ENCODE data around the gene DCBLD2.

DCBLD2 gene

GRCh38 chr3:98763819-98764418 is 137.6 kb downstream of the DCBLD2 start:
- no peak for DNase-seq

- no peak for DNase-seq
These were observed 138.4 kb downstream of the DCBLD2 start, which contains the start of gene ST3GAL6 for GRCh38 chr3:98763076-98763475. ST3GAL6 (plus strand) TSS chr3:98763340; CDS start chr3:98768441, 5,101 bp downstream.

- DNase-seq: no peak
These were observed 139.8 kb downstream of the DCBLD2 start for GRCh38 chr3:98761643-98762229.

GRCh38 chr3:98759629-98760028 is 141.9 kb downstream of the DCBLD2 start:
- no peak for DNase-seq

GRCh38 chr3:98755601-98756000 is 145.9 kb downstream of the DCBLD2 start:
- DNase-seq: no peak

- DNase-seq: no peak
These were observed 147.0 kb downstream of the DCBLD2 start for GRCh38 chr3:98754483-98754882.

GRCh38 chr3:98750276-98750919 is 151.1 kb downstream of the DCBLD2 start:
- DNase-seq: no peak

- no peak for DNase-seq
These were observed 154.6 kb downstream of the DCBLD2 start for GRCh38 chr3:98746882-98747281.

GRCh38 chr3:98746122-98746521 is 155.4 kb downstream of the DCBLD2 start:
- no peak for DNase-seq
